NAMALWA (cell line): Measurements from ENCODE around the gene CMSS1.

ENCODE experiments used
- DNase-seq: peaks from one replicate; pipeline ENCODE4 v3.0.0-alpha.2; 2015; ENCODE audit warnings: low spot score

The CMSS1 gene

GRCh38 chr3:99854756-99855298 lies 37.2 kb downstream of the CMSS1 start:
- DNase-seq, result no peak

- DNase-seq, result no peak
These were observed 38.2 kb downstream of the CMSS1 start for GRCh38 chr3:99855900-99856299.

- DNase-seq, result no peak
These were observed 39.0 kb downstream of the CMSS1 start for GRCh38 chr3:99856437-99857220.

- no peak for DNase-seq
These were observed 39.6 kb downstream of the CMSS1 start for GRCh38 chr3:99857278-99857677.

GRCh38 chr3:99858469-99858868 lies 40.8 kb downstream of the CMSS1 start:
- no peak for DNase-seq

GRCh38 chr3:99859825-99860224 lies 42.2 kb downstream of the CMSS1 start:
- DNase-seq, result no peak

- DNase-seq, result no peak
These were observed 43.6 kb downstream of the CMSS1 start for GRCh38 chr3:99861216-99861615.

GRCh38 chr3:99862208-99862607 lies 44.5 kb downstream of the CMSS1 start:
- no peak for DNase-seq

GRCh38 chr3:99863002-99863401 lies 45.3 kb downstream of the CMSS1 start:
- DNase-seq, result no peak

- no peak for DNase-seq
These were observed 45.9 kb downstream of the CMSS1 start for GRCh38 chr3:99863588-99863987.

- no peak for DNase-seq
These were observed 46.6 kb downstream of the CMSS1 start for GRCh38 chr3:99864289-99864688.

GRCh38 chr3:99865321-99865720 lies 47.7 kb downstream of the CMSS1 start:
- DNase-seq, result no peak

GRCh38 chr3:99866261-99866761 lies 48.6 kb downstream of the CMSS1 start:
- no peak for DNase-seq

- no peak for DNase-seq
These were observed 50.1 kb downstream of the CMSS1 start for GRCh38 chr3:99867594-99868310.

GRCh38 chr3:99868311-99868646 lies 50.6 kb downstream of the CMSS1 start:
- peak; percentile 16 for DNase-seq

- DNase-seq, result no peak
These were observed 52.0 kb downstream of the CMSS1 start for GRCh38 chr3:99869621-99870020.

GRCh38 chr3:99870712-99871111 lies 53.0 kb downstream of the CMSS1 start:
- no peak for DNase-seq

- no peak for DNase-seq
These were observed 53.8 kb downstream of the CMSS1 start for GRCh38 chr3:99871231-99872045.

- DNase-seq, result no peak
These were observed 55.2 kb downstream of the CMSS1 start for GRCh38 chr3:99872923-99873254.

- no peak for DNase-seq
These were observed 55.8 kb downstream of the CMSS1 start for GRCh38 chr3:99873269-99874102.

- no peak for DNase-seq
These were observed 56.8 kb downstream of the CMSS1 start for GRCh38 chr3:99874237-99875002.
